Stimulated activated effector memory CD8-positive, alpha-beta T cell treated with anti-CD3 and anti-CD28 coated beads, Interleukin-12 subunit alpha, Interleukin-12 subunit beta, amount 100 ng/mL, for 72 hours (primary cell): ENCODE data around the gene ATXN7L3.
"Not testable (repeated sequence)": the region's sequence is repeated elsewhere in the genome, so short reads cannot be mapped to it uniquely, and the experiment has no call there.

Source experiments
- ATAC-seq: fragments of 150-1000 bp; cut with Tn5 transposase; 2 replicates; pipeline ENCODE4 v1.10.0; 2021
- DNase-seq, 2 donors: peaks; one replicate each; pipeline ENCODE4 v3.0.0; 2021 to 2022; ENCODE audit warnings: low spot score in 2 of 2
- H3K27ac Mint-ChIP-seq: one replicate; pipeline ENCODE4 v1.8.0; 2022; ENCODE audit warnings: mild to moderate bottlenecking, mixed read lengths
- H3K36me3 Mint-ChIP-seq: one replicate; pipeline ENCODE4 v1.8.0; 2022; ENCODE audit warnings: mild to moderate bottlenecking, mixed read lengths
- H3K4me1 Mint-ChIP-seq: one replicate; pipeline ENCODE4 v1.8.0; 2022; ENCODE audit warnings: mixed read lengths
- H3K4me3 Mint-ChIP-seq: one replicate; pipeline ENCODE4 v1.8.0; 2022; ENCODE audit warnings: mild to moderate bottlenecking, mixed read lengths
- H3K9me3 Mint-ChIP-seq: one replicate; pipeline ENCODE4 v1.8.0; 2022; ENCODE audit warnings: mixed read lengths

ATXN7L3 gene

DNA sequence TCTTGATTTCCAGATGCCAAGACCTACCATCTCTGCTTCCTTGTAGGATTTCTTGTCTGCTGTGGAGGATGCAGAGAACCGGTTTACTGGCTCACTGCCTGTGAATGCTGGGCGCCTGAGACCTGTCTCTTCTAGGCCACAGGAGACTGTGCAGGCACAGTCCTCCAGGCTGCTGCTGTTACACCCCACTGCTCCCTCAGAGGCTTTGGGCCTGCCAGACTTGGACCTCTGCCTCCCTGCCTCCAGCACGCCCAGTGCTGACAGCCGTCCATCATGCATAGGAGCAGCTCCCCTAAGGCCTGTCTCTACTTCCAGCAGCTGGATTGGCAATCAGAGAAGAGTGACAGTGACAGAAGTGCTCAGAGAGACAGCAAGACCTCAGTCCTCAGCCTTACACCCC is 51.9 kb downstream of the ATXN7L3 start:
- H3K27ac Mint-ChIP-seq = no peak overlapping the region
- peaks cover 20% of the 10 kb centered on the region for H3K36me3 Mint-ChIP-seq
- H3K4me1 Mint-ChIP-seq = peaks cover 5% of the 10 kb centered on the region
- H3K9me3 Mint-ChIP-seq = no peaks in the 10 kb centered on the region
- ATAC-seq = no peak
- DNase-seq = no peak
- no peak overlapping the region for H3K4me3 Mint-ChIP-seq

DNA sequence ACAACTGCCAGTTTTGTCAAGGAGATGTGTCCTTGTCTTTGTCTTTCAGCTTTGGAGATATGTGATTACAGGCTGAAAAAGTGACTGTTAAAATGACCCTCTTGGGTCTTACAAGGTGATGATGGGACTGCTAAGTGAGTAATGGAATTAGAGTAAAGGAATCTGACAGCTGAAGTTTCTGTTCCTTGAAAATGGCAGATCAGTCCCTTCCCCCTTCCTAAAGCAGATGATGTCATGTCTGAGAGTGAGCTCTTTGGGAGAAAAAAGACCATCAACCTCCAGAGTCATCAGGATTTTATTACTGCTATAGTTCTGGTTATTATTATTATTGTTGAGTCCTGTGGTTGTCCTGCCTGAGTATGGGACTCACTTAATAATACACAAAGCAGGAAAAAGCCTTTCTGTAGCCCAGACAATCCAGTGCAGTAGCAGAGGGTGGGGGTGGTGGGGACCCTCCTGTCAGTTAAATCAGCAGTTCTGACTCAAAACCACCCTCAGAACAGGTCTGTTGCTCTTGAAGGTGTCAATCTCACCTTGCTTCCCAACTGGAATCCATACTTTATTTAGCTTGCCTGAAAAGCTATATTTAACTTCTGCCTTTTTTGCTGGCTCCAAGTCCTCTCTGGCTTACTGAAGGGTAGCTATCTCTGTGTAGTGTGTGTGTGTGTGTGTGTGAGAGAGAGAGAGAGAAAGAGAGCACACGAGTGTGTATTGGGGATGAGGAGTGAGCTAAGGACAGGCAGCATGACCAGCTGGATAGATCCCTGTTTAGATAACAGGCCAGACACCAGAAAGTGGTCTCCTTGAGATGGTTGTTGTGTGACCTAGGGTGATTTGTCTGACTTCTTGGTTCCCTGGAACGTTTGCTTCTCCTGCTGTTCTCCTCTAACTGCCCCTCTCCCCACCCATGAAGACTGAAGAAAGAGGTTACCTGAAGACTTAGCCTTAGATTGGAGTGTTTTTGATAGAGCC is 53.0 kb downstream of the ATXN7L3 start:
- Mint-ChIP-seq H3K36me3 (peaks cover 24% of the 10 kb centered on the region), H3K9me3 (no peaks in the 10 kb centered on the region), H3K27ac (no peak overlapping the region), H3K4me1 (peaks cover 11% of the 10 kb centered on the region), H3K4me3 (no peak overlapping the region)
- no peak for DNase-seq
- ATAC-seq = no peak

DNA sequence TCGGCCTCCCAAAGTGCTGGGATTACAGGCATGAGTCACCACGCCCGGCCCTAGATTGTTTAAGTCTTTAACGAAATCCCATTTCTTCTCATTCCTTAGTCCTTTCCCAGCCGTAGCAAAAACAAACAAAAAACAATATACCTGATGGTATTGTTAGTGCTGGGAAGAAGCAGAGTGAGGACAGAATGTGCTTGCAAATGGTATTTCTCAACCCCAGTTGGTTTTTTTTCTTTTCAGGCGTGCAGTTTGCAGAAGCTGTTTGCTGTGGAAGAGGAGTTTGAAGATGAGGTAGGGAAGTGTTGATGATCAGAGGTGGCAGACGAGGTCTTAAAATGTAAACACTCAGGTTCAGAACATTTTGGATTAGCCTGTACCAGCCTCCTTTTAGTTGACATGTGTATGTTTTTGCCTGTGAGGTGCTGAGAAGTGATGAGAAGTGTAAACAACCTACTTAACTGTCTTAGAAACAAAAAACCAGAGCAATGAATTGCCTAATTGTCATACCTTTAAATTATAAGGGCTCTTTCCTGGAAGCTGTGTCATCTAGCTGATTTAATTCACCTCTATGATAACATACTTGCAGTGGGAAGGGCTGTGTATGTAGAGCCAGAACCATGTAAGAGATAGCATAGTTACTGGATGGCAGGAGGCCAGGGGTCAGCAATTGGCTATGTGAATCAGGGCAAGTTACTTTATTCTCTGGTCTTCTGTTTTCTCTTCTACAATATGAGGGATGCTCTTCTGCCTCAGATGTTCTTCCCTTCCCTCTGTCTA is 54.5 kb downstream of the ATXN7L3 start:
- no peak overlapping the region for H3K27ac Mint-ChIP-seq
- H3K4me3 Mint-ChIP-seq = no peak overlapping the region
- ATAC-seq (no peak), DNase-seq (no peak)
- peaks cover 16% of the 10 kb centered on the region for H3K4me1 Mint-ChIP-seq
- peaks cover 22% of the 10 kb centered on the region for H3K36me3 Mint-ChIP-seq
- no peaks in the 10 kb centered on the region for H3K9me3 Mint-ChIP-seq

DNA sequence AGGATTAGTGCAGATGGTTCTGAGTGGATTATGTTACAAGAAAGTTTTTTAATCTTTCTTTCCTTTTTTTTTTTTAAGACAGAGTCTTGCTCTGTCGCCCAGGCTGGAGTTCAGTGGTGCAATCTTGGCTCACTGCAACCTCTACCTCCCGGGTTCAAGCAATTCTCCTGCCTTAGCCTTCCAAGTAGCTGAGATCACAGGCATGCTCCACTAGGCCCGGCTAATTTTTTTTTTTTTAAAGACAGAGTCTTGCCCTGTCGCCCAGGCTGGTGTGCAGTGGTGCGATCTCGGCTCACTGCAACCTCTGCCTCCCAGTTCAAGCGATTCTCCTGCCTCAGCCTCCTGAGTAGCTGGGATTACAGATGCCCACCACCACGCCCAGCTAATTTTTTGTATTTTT is 55.8 kb downstream of the ATXN7L3 start:
- H3K27ac Mint-ChIP-seq, DNase-seq, H3K4me3 Mint-ChIP-seq, H3K9me3 Mint-ChIP-seq, ATAC-seq: not testable (repeated sequence)
- Mint-ChIP-seq H3K4me1 (peaks cover 12% of the 10 kb centered on the region), H3K36me3 (peaks cover 22% of the 10 kb centered on the region)
